GM12878 (cell line): ENCODE measurements around the gene ARHGEF16. TPM values are rescaled to one million over a fixed set of nuclear protein-coding genes. Genes with fewer than 3 reads are reported as not detected.
A peak's percentile ranks its signal among the peaks of the same experiment; 100 is the strongest.

Experiments
- ATAC-seq: fragments of 200-7000 bp; cut with Tn5 transposase; 3 replicates; pipeline ENCODE4 v1.9.1; 2020; ENCODE audit warnings: mild to moderate bottlenecking, moderate library complexity
- BruUV-seq: library from RNA; stranded (reverse); fragments of 400-500 nt; replicated peaks from 2 replicates; lab custom pipeline; 2021; lab: Mats Ljungman, UMichigan
- CTCF ChIA-PET: fragments of 300-600 bp; sonication (Branson Sonifier 250); formaldehyde crosslinking; extraction: SDS; loops from one replicate; lab custom pipeline; 2021; ENCODE audit warnings: inconsistent platforms; lab: Yijun Ruan, JAX
- POLR2A ChIA-PET: fragments of 350-600 bp; formaldehyde crosslinking; extraction: SDS; loops from one replicate; lab custom pipeline; 2021; ENCODE audit warnings: inconsistent platforms; lab: Charles Lee
- RAD21 ChIA-PET: fragments of 300-600 bp; sonication (Branson Sonifier 250); formaldehyde crosslinking; loops from one replicate; lab custom pipeline; 2023; ENCODE audit warnings: antibody characterized with exemption; ENCODE audit not compliant: unreplicated experiment; lab: Charles Lee
- SMC1A ChIA-PET: fragments of 300-600 bp; sonication (Branson Sonifier 250); formaldehyde crosslinking; loops from one replicate; lab custom pipeline; 2023; ENCODE audit not compliant: unreplicated experiment, uncharacterized antibody; lab: Charles Lee
- DNase-seq: peaks from one replicate; pipeline ENCODE4 v3.0.0-alpha.2; 2011; ENCODE audit warnings: low read depth, low spot score
- FAIRE-seq: peaks from 3 replicates; lab custom pipeline; 2011; peaks lifted over from hg19 to GRCh38; lab: Jason Lieb, UNC
- H2AFZ ChIP-seq: 2 replicates; pipeline ENCODE4 v1.6.0; 2011; ENCODE audit warnings: low read depth, low read length, control low read depth; ENCODE audit not compliant: control insufficient read depth
- H3K27ac ChIP-seq: 2 replicates; pipeline ENCODE4 v1.5.1; 2011; ENCODE audit warnings: control low read depth; ENCODE audit not compliant: control insufficient read depth, insufficient read depth
- H3K27me3 ChIP-seq, 2 experiments: replicated peaks in 1 of 2; 2 replicates each; pipeline versions ENCODE4 v1.6.0 to v1.6.1; 2011; ENCODE audit warnings: low read length in 1 of 2; ENCODE audit not compliant: control insufficient read depth in 2 of 2, insufficient read depth in 2 of 2
- H3K36me3 ChIP-seq, 2 experiments: 2 replicates each; pipeline ENCODE4 v1.5.1; 2011; ENCODE audit warnings: low read length in 1 of 2; ENCODE audit not compliant: control insufficient read depth in 2 of 2, insufficient read depth in 2 of 2
- H3K4me1 ChIP-seq: 2 replicates; pipeline ENCODE4 v1.6.1; 2011; ENCODE audit warnings: mild to moderate bottlenecking, low read length, moderate library complexity, mixed read lengths; ENCODE audit not compliant: control insufficient read depth, insufficient read depth
- H3K4me2 ChIP-seq: 2 replicates; pipeline ENCODE4 v1.6.0; 2011; ENCODE audit warnings: control low read depth; ENCODE audit not compliant: control insufficient read depth, insufficient read depth
- H3K4me3 ChIP-seq: fragments of 200-600 bp; sonication (generic); 2 replicates; pipeline ENCODE4 v1.5.1; 2016
- H3K79me2 ChIP-seq: 2 replicates; pipeline ENCODE4 v1.6.0; 2011; ENCODE audit warnings: low read length; ENCODE audit not compliant: control insufficient read depth, insufficient read depth
- H3K9ac ChIP-seq: 2 replicates; pipeline ENCODE4 v1.8.0; 2011; ENCODE audit warnings: low read length, control low read depth, mixed read lengths; ENCODE audit not compliant: control insufficient read depth, insufficient read depth
- H3K9me3 ChIP-seq: replicated peaks from 3 replicates; pipeline ENCODE4 v1.5.1; 2011; ENCODE audit warnings: mild to moderate bottlenecking, low read length; ENCODE audit not compliant: control insufficient read depth, insufficient read depth
- H4K20me1 ChIP-seq: 2 replicates; pipeline ENCODE4 v1.6.0; 2011; ENCODE audit not compliant: control insufficient read depth, insufficient read depth
- WGBS: methylation state at CpG from one replicate; pipeline ENCODE4 v1.1.6; 2016; ENCODE audit warnings: low lambda C conversion rate; ENCODE audit not compliant: insufficient replicate concordance, insufficient coverage; ENCODE audit errors: missing lambda C conversion rate; 5-methylcytosine and 5-hydroxymethylcytosine counted together
- in situ Hi-C: fragments of 300-500 bp; cut with MboI; formaldehyde crosslinking; loops from 9 replicates; pipeline ENCODE4 v1.14.3; 2018; ENCODE audit warnings: mixed read lengths
- intact Hi-C: fragments of 100-400 bp; cut with micrococcal nuclease; formaldehyde crosslinking; loops from one replicate; pipeline ENCODE4 v1.14.2; 2022; ENCODE audit not compliant: unreplicated experiment
- polyA plus RNA-seq, 11 experiments: library from polyadenylated mRNA; depleted of rRNA in 4 of 11; unstranded in 6 of 11; stranded (reverse) in 5 of 11; fragments of >200 nt; fragmentation: Nextera tagmentation in 4 of 11; fragmentation: Illumina TruSeq in 1 of 11; extraction: Ambion mirVana in 4 of 11; extraction: Trizol in 1 of 11; gene quantifications; 1 replicate in 1 of 11; 2 replicates in 10 of 11; pipeline versions ENCODE4 v1.2.1 to v1.2.3, GENCODE V29; 2011 to 2016; ENCODE audit warnings: inconsistent platforms in 2 of 11, missing spikeins in 2 of 11, low read depth in 1 of 11
- total RNA-seq, 4 experiments: library from RNA; depleted of rRNA in 3 of 4; stranded (reverse); fragments of >200 nt in 3 of 4; fragmentation: Illumina TruSeq in 1 of 4; extraction: Trizol in 1 of 4; gene quantifications; 2 replicates each; pipeline versions ENCODE4 v1.2.1 to v1.2.3, GENCODE V29; 2013 to 2021
- TF ChIP-seq, protein P1 (sequence below): fragments of 450-650 bp; IDR thresholded peaks from 2 replicates; pipeline ENCODE4 v1.6.1; 2017; ENCODE audit warnings: mild to moderate bottlenecking, moderate library complexity
- TF ChIP-seq, protein P2 (sequence below), 3 experiments: IDR thresholded peaks in 2 of 3; conservative IDR thresholded peaks in 1 of 3; 2 replicates each; pipeline ENCODE4 v1.5.1; 2011; ENCODE audit warnings: low read depth in 3 of 3, low read length in 3 of 3, mild to moderate bottlenecking in 3 of 3, control low read depth in 2 of 3, moderate library complexity in 2 of 3, inconsistent platforms in 1 of 3, mixed read lengths in 1 of 3; ENCODE audit not compliant: control insufficient read depth in 2 of 3, insufficient read depth in 1 of 3; ENCODE audit errors: extremely low read depth in 1 of 3
- TF ChIP-seq, protein P3 (sequence below): fragments of 450-650 bp; IDR thresholded peaks from 2 replicates; pipeline ENCODE4 v1.6.1; 2016; ENCODE audit warnings: mild to moderate bottlenecking

Gene ARHGEF16
- total and polyA plus RNA-seq, 10 of the 15 experiments (the other 5 are each of a cell fraction or from before 2014, with no cell fraction given) = not detected

DNA sequence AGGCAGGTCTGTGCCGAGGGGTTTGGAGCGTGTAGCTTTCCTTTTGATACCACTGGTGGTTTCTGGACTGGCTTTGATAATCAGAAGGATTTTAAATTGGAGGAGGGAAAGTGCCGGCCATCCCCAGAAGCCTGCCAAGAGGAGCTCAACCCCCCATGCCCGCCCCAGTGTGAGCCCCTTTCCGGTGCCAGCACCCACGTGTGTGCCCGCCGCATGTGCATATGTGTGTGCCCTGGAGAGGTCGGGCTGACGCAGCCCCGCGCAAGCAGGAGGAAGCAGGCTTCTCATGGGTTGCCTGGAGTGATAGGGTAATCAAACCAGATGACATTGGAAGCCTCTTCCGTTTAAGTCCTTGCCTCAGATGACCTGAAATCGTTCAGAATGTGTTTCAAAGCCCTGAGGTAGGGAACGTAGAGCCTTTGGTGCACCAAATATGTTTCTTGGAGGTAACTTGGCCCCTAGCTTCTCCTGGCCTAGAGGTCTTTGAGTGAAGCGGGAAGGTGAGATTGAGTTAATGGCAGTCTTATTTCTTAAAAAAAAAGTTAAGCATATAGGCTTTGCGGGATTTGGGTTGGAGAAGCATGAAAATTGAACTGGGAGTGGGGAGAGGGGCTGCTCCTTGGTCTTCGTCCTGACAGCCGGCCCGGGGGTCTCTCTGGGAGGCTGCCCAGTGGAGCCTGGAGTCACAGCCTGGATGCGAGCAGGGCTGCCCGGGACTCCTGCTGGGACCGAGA lies 34.1 kb upstream of the ARHGEF16 start (continued):
- TF ChIP-seq, protein P1, sequence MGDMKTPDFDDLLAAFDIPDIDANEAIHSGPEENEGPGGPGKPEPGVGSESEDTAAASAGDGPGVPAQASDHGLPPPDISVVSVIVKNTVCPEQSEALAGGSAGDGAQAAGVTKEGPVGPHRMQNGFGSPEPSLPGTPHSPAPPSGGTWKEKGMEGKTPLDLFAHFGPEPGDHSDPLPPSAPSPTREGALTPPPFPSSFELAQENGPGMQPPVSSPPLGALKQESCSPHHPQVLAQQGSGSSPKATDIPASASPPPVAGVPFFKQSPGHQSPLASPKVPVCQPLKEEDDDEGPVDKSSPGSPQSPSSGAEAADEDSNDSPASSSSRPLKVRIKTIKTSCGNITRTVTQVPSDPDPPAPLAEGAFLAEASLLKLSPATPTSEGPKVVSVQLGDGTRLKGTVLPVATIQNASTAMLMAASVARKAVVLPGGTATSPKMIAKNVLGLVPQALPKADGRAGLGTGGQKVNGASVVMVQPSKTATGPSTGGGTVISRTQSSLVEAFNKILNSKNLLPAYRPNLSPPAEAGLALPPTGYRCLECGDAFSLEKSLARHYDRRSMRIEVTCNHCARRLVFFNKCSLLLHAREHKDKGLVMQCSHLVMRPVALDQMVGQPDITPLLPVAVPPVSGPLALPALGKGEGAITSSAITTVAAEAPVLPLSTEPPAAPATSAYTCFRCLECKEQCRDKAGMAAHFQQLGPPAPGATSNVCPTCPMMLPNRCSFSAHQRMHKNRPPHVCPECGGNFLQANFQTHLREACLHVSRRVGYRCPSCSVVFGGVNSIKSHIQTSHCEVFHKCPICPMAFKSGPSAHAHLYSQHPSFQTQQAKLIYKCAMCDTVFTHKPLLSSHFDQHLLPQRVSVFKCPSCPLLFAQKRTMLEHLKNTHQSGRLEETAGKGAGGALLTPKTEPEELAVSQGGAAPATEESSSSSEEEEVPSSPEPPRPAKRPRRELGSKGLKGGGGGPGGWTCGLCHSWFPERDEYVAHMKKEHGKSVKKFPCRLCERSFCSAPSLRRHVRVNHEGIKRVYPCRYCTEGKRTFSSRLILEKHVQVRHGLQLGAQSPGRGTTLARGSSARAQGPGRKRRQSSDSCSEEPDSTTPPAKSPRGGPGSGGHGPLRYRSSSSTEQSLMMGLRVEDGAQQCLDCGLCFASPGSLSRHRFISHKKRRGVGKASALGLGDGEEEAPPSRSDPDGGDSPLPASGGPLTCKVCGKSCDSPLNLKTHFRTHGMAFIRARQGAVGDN = no peak

DNA sequence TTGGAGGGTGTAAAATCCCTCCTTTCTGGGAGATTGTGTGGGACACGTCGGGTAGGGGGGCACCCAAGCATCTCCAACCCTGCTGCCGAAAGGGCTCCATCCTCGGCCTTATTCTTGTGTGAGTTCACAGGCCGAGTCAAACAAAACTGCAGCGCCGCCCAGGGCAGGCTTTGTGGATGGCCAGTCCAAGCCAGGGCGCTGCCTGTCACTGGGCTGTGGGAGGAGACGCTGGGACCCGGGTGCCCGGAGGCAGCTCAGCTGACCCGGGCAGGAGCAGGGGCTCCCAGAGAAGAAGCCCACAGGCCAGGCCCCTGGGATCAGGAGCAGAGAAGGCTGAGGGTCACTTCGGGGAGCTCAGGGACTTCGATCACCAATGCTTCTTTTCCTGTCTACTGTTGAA lies 31.8 kb upstream of the ARHGEF16 start:
- intact Hi-C loops = loop anchor here (5.0 kb wide), 2 partner anchors 865 to 1225 kb away; partner anchors contain the start of gene TNFRSF14
- Histone ChIP-seq H3K4me2 (no peak overlapping the region), H3K9ac (no peak overlapping the region), H4K20me1 (no peaks in the 10 kb centered on the region), H3K9me3 (no peaks in the 10 kb centered on the region; the same call in 2 of the 3 replicates), H3K4me3 (no peak overlapping the region), H3K36me3 (no peaks in the 10 kb centered on the region), H3K27me3 (no peaks in the 10 kb centered on the region; a peak in 2 of 4 replicates), H3K27ac (no peak overlapping the region), H2AFZ (no peak overlapping the region), H3K79me2 (no peaks in the 10 kb centered on the region), H3K4me1 (no peaks in the 10 kb centered on the region)
- RAD21 ChIA-PET = no interaction called here
- FAIRE-seq = no peak
- TF ChIP-seq, protein P2, sequence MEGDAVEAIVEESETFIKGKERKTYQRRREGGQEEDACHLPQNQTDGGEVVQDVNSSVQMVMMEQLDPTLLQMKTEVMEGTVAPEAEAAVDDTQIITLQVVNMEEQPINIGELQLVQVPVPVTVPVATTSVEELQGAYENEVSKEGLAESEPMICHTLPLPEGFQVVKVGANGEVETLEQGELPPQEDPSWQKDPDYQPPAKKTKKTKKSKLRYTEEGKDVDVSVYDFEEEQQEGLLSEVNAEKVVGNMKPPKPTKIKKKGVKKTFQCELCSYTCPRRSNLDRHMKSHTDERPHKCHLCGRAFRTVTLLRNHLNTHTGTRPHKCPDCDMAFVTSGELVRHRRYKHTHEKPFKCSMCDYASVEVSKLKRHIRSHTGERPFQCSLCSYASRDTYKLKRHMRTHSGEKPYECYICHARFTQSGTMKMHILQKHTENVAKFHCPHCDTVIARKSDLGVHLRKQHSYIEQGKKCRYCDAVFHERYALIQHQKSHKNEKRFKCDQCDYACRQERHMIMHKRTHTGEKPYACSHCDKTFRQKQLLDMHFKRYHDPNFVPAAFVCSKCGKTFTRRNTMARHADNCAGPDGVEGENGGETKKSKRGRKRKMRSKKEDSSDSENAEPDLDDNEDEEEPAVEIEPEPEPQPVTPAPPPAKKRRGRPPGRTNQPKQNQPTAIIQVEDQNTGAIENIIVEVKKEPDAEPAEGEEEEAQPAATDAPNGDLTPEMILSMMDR (IDR thresholded peaks at IDR 0.05 in 2 of 3, conservative IDR thresholded peaks at IDR 0.05 in 1 of 3; ENCODE audit: control insufficient read depth in 2 of 3, extremely low read depth in 1 of 3, insufficient read depth in 1 of 3, low read depth in 3 of 3, low read length in 3 of 3) = peak in 1 of 3 experiments; percentile 8; a peak in 1 of 6 replicates
- TF ChIP-seq, protein P3, sequence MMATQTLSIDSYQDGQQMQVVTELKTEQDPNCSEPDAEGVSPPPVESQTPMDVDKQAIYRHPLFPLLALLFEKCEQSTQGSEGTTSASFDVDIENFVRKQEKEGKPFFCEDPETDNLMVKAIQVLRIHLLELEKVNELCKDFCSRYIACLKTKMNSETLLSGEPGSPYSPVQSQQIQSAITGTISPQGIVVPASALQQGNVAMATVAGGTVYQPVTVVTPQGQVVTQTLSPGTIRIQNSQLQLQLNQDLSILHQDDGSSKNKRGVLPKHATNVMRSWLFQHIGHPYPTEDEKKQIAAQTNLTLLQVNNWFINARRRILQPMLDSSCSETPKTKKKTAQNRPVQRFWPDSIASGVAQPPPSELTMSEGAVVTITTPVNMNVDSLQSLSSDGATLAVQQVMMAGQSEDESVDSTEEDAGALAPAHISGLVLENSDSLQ = no peak
- CTCF ChIA-PET = no interaction called here
- no peak for DNase-seq
- POLR2A ChIA-PET = no interaction called here
- 9% methylated on average over 14 of the region's 14 CpGs for WGBS
- ATAC-seq = no peak
- in situ Hi-C loops = loop anchor here (10.0 kb wide), 1 partner anchor 1228 kb away; the partner anchor contains the start of gene FAAP20
- no TSS peak for BruUV-seq
- SMC1A ChIA-PET = no interaction called here
